Stimulated activated CD4-positive, alpha-beta T cell treated with anti-CD3 and anti-CD28 coated beads, Interleukin-2, amount 100 ng/mL, for 4 hours (primary cell): ENCODE measurements around the gene CBX4.

Experiments used
- DNase-seq: peaks from one replicate; pipeline ENCODE4 v3.0.0-alpha.2; 2020; ENCODE audit warnings: low read depth

CBX4 gene

GRCh38 chr17:79829004-79829403, 10.2 kb downstream of the CBX4 start:
- no peak for DNase-seq

GRCh38 chr17:79826841-79827578, 12.2 kb downstream of the CBX4 start:
- no peak for DNase-seq

- no peak for DNase-seq
These were observed 13.0 kb downstream of the CBX4 start for GRCh38 chr17:79826204-79826680.

GRCh38 chr17:79825580-79825921, 13.7 kb downstream of the CBX4 start:
- DNase-seq, result no peak

GRCh38 chr17:79824893-79825579, 14.2 kb downstream of the CBX4 start:
- DNase-seq, result no peak

GRCh38 chr17:79824234-79824633, 15.0 kb downstream of the CBX4 start:
- no peak for DNase-seq

GRCh38 chr17:79822583-79823124, 16.6 kb downstream of the CBX4 start:
- no peak for DNase-seq

GRCh38 chr17:79821331-79822095, 17.7 kb downstream of the CBX4 start:
- DNase-seq, result no peak

GRCh38 chr17:79820959-79821330, 18.3 kb downstream of the CBX4 start:
- DNase-seq, result no peak

GRCh38 chr17:79819534-79820276, 19.5 kb downstream of the CBX4 start:
- no peak for DNase-seq

- no peak for DNase-seq
These were observed 20.2 kb downstream of the CBX4 start for GRCh38 chr17:79819085-79819484.

GRCh38 chr17:79818026-79818758, 21.0 kb downstream of the CBX4 start:
- DNase-seq, result no peak

- DNase-seq, result no peak
These were observed 23.3 kb downstream of the CBX4 start for GRCh38 chr17:79815836-79816461.

GRCh38 chr17:79814974-79815835, 24.0 kb downstream of the CBX4 start:
- DNase-seq, result no peak

- DNase-seq, result no peak
These were observed 24.9 kb downstream of the CBX4 start for GRCh38 chr17:79814127-79814973.

GRCh38 chr17:79813297-79814126, 25.7 kb downstream of the CBX4 start:
- no peak for DNase-seq

- no peak for DNase-seq
These were observed 26.6 kb downstream of the CBX4 start for GRCh38 chr17:79812353-79813258.
